ENCODE data around the gene ANKMY1. TPM values are rescaled to one million over a fixed set of nuclear protein-coding genes. Genes with fewer than 3 reads are reported as not detected.

ANKMY1 gene
- total and polyA plus RNA-seq, 8 donors: 3.1 to 79.4 (median 9.7) TPM

DNA sequence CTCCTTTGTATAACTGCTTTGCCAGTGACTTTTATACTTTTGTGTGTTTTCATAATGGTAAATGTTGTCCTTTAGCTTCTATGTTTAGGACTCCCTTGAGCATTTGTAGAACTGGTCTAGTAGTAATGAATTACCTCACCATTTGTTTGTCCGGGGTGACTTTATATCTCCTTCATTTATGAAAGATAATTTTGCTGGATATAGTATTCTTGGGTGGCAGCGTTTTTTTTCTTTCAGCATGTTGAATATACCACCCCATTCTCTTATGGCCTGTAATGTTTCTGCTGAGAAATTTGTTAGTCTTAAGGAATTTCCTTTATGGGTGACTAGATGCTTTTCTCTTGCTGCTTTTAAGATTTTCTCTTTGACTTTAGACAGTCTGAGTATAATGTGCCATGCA is 66.3 kb downstream of the ANKMY1 start:
- H3K36me3 ChIP-seq: peaks cover 0 to 15% (median 6%) of the 10 kb centered on the region in 4 donors
- no peak overlapping the region for H3K4me3 ChIP-seq
- TF ChIP-seq POLR2A (IDR thresholded peaks at IDR 0.05) (no peak), EP300 (IDR thresholded peaks at IDR 0.05) (no peak)
- TF ChIP-seq, protein P1, sequence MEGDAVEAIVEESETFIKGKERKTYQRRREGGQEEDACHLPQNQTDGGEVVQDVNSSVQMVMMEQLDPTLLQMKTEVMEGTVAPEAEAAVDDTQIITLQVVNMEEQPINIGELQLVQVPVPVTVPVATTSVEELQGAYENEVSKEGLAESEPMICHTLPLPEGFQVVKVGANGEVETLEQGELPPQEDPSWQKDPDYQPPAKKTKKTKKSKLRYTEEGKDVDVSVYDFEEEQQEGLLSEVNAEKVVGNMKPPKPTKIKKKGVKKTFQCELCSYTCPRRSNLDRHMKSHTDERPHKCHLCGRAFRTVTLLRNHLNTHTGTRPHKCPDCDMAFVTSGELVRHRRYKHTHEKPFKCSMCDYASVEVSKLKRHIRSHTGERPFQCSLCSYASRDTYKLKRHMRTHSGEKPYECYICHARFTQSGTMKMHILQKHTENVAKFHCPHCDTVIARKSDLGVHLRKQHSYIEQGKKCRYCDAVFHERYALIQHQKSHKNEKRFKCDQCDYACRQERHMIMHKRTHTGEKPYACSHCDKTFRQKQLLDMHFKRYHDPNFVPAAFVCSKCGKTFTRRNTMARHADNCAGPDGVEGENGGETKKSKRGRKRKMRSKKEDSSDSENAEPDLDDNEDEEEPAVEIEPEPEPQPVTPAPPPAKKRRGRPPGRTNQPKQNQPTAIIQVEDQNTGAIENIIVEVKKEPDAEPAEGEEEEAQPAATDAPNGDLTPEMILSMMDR (IDR thresholded peaks at IDR 0.05): no peak
- 75 to 87% (median 78%) methylated on average over 2 of the region's 2 CpGs for WGBS, 5 donors
- intact Hi-C loops (cut with DNase I; ENCODE audit: low total_unique reads): no loop called here
- H3K9me3 ChIP-seq: peaks cover 0 to 60% (median 44%) of the 10 kb centered on the region in 4 donors
- no peaks in the 10 kb centered on the region for H3K27me3 ChIP-seq
- H3K4me1 ChIP-seq: no peaks in the 10 kb centered on the region
- no peak for DNase-seq
- no peak overlapping the region for H3K27ac ChIP-seq

DNA sequence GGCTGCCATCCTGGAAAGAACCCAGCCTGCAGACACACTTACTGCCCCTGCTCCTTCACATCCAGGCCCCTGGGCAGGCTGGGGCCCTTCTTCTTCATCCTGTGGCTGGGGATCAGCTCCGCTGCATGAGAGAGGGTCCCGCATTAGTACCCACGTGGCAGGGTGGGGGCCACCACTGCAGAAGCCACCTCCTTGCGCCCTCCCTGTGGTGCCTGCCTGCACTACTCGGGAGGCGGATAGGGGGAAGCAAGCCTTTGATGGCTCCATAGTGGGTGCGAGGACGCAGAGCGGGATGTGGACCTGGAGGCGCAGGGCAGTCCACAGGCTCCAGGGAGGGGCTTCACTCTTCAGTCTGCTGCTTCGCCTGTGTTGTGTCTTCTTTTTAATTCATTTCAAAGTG is 75.6 kb downstream of the ANKMY1 start:
- H3K36me3 ChIP-seq: no peaks in the 10 kb centered on the region
- no peak overlapping the region for H3K4me3 ChIP-seq
- DNase-seq: no peak
- TF ChIP-seq POLR2A (IDR thresholded peaks at IDR 0.05) (no peak), POLR2AphosphoS5 (IDR thresholded peaks at IDR 0.05) (no peak), EP300 (IDR thresholded peaks at IDR 0.05) (no peak)
- TF ChIP-seq, protein P1 (IDR thresholded peaks at IDR 0.05): no peak
- no peak overlapping the region for H3K27ac ChIP-seq
- 88 to 96% (median 92%) methylated on average over 7 to 11 of the region's 11 CpGs for WGBS, 5 donors
- H3K4me1 ChIP-seq: no peaks in the 10 kb centered on the region
- H3K9me3 ChIP-seq: peaks cover 0 to 20% (median 11%) of the 10 kb centered on the region in 4 donors
- H3K27me3 ChIP-seq: no peaks in the 10 kb centered on the region
- intact Hi-C loops (cut with DNase I; ENCODE audit: low total_unique reads): no loop called here

DNA sequence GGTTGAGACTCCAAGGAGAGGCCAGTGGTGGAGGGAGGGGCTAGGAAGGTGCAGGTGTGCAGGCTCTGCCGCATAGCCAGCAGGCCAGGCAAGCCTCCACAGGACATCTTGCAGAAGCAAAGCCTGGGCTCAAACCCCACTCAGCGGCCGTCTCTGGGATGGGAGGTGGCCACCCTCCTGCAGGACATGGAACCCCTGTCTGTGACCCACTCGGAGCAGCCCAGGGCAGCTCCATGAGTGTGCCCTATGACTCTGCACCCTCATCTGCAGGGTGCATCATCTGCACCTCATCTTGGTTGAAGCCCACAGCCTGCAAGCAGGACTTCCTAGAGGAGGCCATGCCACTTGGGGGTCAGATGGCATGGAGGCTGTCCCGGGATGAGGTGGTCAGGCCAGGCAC is 76.1 kb downstream of the ANKMY1 start:
- H3K36me3 ChIP-seq: no peaks in the 10 kb centered on the region
- H3K4me3 ChIP-seq: no peak overlapping the region
- TF ChIP-seq, protein P1 (IDR thresholded peaks at IDR 0.05): no peak
- TF ChIP-seq POLR2AphosphoS5 (IDR thresholded peaks at IDR 0.05): no peak
- TF ChIP-seq POLR2A (IDR thresholded peaks at IDR 0.05): no peak
- no peak for TF ChIP-seq EP300 (IDR thresholded peaks at IDR 0.05)
- DNase-seq: no peak
- peaks cover 0 to 16% (median 9%) of the 10 kb centered on the region in 4 donors for H3K9me3 ChIP-seq
- no peak overlapping the region for H3K27ac ChIP-seq
- intact Hi-C loops (cut with DNase I; ENCODE audit: low total_unique reads): no loop called here
- no peaks in the 10 kb centered on the region for H3K4me1 ChIP-seq
- H3K27me3 ChIP-seq: no peaks in the 10 kb centered on the region
- WGBS, 5 donors: 89 to 95% (median 90%) methylated on average over 2 to 5 of the region's 5 CpGs

DNA sequence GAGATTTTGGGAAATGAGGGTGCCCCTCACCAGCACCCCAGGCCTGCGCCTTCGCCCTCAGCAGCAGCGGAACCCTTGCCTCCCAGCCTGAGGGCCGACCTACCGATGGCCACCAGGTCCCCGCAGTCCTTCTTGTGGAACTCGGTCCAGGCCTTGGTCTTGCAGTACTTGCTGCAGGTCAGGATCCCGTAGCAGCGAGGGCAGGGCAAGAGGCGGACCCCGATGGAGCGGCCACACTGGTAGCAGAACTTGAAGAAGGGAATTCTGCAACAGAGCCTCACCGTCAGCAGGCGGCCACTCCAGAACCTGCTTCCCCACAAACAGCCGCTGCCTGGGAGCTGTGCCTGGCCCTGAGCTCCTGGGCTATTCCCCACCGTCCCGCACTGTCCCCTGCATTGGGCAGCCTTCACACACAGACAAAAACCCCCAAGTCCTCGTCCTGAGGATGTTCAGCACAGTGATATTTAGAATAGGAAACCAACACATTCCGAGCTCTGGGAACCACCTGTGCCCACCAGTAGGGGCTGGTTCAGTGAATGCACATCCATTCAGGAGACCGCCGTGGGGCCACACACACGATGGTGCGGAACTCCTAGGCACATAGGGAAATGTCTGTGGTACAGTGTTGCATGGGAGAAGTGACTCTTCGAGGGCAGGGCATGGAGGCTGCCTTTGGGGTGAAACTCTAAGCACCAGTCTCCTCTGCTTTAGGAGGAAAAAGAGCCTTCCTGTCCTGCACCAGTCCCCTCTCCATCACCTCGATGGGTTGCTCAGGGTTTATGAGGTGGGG is 76.8 kb downstream of the ANKMY1 start:
- no peaks in the 10 kb centered on the region for H3K36me3 ChIP-seq
- no peaks in the 10 kb centered on the region for H3K4me1 ChIP-seq
- H3K9me3 ChIP-seq: peaks cover 0 to 18% (median 5%) of the 10 kb centered on the region in 4 donors
- no peak overlapping the region for H3K4me3 ChIP-seq
- intact Hi-C loops (cut with DNase I; ENCODE audit: low total_unique reads): no loop called here
- no peak for TF ChIP-seq POLR2AphosphoS5 (IDR thresholded peaks at IDR 0.05)
- TF ChIP-seq, protein P1 (IDR thresholded peaks at IDR 0.05): no peak
- TF ChIP-seq EP300 (IDR thresholded peaks at IDR 0.05): no peak
- no peak for TF ChIP-seq POLR2A (IDR thresholded peaks at IDR 0.05)
- DNase-seq: peak in 1 of 2 donors; percentile 20
- no peak overlapping the region for H3K27ac ChIP-seq
- 87 to 96% (median 91%) methylated on average over 17 to 25 of the region's 25 CpGs for WGBS, 5 donors
- H3K27me3 ChIP-seq: no peaks in the 10 kb centered on the region

Measured in stomach (tissue), 9 donors.